PFSK-1 (cell line): ENCODE data around the gene POLR1B.

ENCODE experiments used
- FOXP2 ChIP-seq: optimal IDR thresholded peaks from 2 replicates; pipeline ENCODE3; 2011; ENCODE audit warnings: borderline replicate concordance, control low read depth, inconsistent platforms; ENCODE audit not compliant: insufficient read depth; ENCODE audit errors: extremely low read length, extremely low read depth
- POLR2AphosphoS5 ChIP-seq: IDR thresholded peaks from 2 replicates; pipeline ENCODE4 v1.6.1; 2012; ENCODE audit warnings: low read depth, mild to moderate bottlenecking, control low read depth, low read length, moderate library complexity
- REST ChIP-seq, 2 experiments: IDR thresholded peaks; 2 replicates each; pipeline versions ENCODE4 v1.6.1 to v1.8.0; 2011 to 2012; ENCODE audit warnings: low read depth in 2 of 2, low read length in 2 of 2, control low read depth in 1 of 2, inconsistent platforms in 1 of 2, mild to moderate bottlenecking in 1 of 2, moderate library complexity in 1 of 2; ENCODE audit not compliant: insufficient read depth in 1 of 2
- TAF1 ChIP-seq: IDR thresholded peaks from 2 replicates; pipeline ENCODE4 v1.6.1; 2012; ENCODE audit warnings: low read length, control low read depth, borderline replicate concordance; ENCODE audit not compliant: insufficient read depth

GRCh38 chr2:112520234-112520783 is 22.0 kb upstream of the POLR1B start:
- no peak for TF ChIP-seq TAF1
- no peak for TF ChIP-seq POLR2AphosphoS5
- no peak for TF ChIP-seq REST (IDR thresholded peaks at IDR 0.05; ENCODE audit: insufficient read depth in 1 of 2, low read depth in 2 of 2, low read length in 2 of 2)
- no peak for TF ChIP-seq FOXP2
